ENCODE results near the gene SLC5A3.

DNA sequence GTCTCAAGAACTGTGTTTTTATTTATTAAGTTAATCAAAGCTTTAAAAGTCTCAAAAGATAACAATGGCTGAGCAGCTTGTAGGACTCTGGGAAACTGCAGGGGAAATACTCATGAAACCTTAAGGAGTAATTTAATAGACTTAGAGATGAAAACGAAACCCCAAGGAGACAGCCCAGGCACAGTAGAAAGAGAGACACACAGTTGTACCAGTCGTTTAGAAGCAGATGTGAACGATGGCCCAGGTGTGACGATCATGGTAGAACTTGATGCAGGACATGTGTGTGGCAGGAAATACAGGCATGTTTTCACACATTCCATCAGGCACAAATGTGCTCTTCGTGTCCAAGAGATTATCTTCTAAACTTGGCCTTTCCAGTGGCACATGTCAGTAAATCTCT lies 21.2 kb upstream of the SLC5A3 start:
- TF ChIP-seq POLR2AphosphoS5 (IDR thresholded peaks at IDR 0.05) (no peak), EP300 (IDR thresholded peaks at IDR 0.05) (no peak)
- TF ChIP-seq, protein P1, sequence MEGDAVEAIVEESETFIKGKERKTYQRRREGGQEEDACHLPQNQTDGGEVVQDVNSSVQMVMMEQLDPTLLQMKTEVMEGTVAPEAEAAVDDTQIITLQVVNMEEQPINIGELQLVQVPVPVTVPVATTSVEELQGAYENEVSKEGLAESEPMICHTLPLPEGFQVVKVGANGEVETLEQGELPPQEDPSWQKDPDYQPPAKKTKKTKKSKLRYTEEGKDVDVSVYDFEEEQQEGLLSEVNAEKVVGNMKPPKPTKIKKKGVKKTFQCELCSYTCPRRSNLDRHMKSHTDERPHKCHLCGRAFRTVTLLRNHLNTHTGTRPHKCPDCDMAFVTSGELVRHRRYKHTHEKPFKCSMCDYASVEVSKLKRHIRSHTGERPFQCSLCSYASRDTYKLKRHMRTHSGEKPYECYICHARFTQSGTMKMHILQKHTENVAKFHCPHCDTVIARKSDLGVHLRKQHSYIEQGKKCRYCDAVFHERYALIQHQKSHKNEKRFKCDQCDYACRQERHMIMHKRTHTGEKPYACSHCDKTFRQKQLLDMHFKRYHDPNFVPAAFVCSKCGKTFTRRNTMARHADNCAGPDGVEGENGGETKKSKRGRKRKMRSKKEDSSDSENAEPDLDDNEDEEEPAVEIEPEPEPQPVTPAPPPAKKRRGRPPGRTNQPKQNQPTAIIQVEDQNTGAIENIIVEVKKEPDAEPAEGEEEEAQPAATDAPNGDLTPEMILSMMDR (IDR thresholded peaks at IDR 0.05), result no peak
